Measurements from ENCODE around the gene C1orf105. TPM values are rescaled to one million over a fixed set of nuclear protein-coding genes. Genes with fewer than 3 reads are reported as not detected.

The C1orf105 gene
- total and polyA plus RNA-seq, 10 of the 15 experiments (the other 5 are each of a cell fraction or from before 2014, with no cell fraction given), result not detected

- TF ChIP-seq ZNF592 (IDR thresholded peaks at IDR 0.05), result no peak
Observed at GRCh38 chr1:172425339-172425738, 4.9 kb downstream of the C1orf105 start (continued).

- Histone ChIP-seq H4K20me1 (ENCODE audit: control insufficient read depth, insufficient read depth) (no peaks in the 10 kb centered on the region), H3K79me2 (ENCODE audit: control insufficient read depth, insufficient read depth, low read length) (no peaks in the 10 kb centered on the region), H3K27me3 (replicated peaks in 1 of 2; ENCODE audit: control insufficient read depth in 2 of 2, insufficient read depth in 2 of 2, low read length in 1 of 2) (no peaks in the 10 kb centered on the region), H2AFZ (ENCODE audit: control insufficient read depth, low read depth, low read length) (peak overlapping the region; percentile 38), H3K4me1 (ENCODE audit: control insufficient read depth, insufficient read depth, low read length) (peaks cover 8% of the 10 kb centered on the region), H3K9me3 (replicated peaks; ENCODE audit: control insufficient read depth, insufficient read depth, low read length) (no peaks in the 10 kb centered on the region; the same call in 2 of the 3 replicates), H3K4me3 (no peak overlapping the region), H3K27ac (ENCODE audit: control insufficient read depth, insufficient read depth) (no peak overlapping the region), H3K36me3 (ENCODE audit: control insufficient read depth in 2 of 2, insufficient read depth in 2 of 2, low read length in 1 of 2) (no peaks in the 10 kb centered on the region), H3K4me2 (ENCODE audit: control insufficient read depth, insufficient read depth) (no peak overlapping the region), H3K9ac (ENCODE audit: control insufficient read depth, insufficient read depth, low read length) (no peak overlapping the region)
- CTCF ChIA-PET, result interaction anchor here (0.9 to 7.1 kb wide), 4 partner anchors 16 to 424 kb away, joined by 3 to 66 read pairs (median 6); no protein-coding TSS in a partner anchor
- ATAC-seq (peak; percentile 58), DNase-seq (ENCODE audit: low read depth, low spot score) (no peak), FAIRE-seq (no peak)
- WGBS (ENCODE audit: insufficient coverage, insufficient replicate concordance, low lambda C conversion rate, missing lambda C conversion rate), result 92% methylated on average over 2 of the region's 2 CpGs
- RAD21 ChIA-PET (ENCODE audit: unreplicated experiment), result interaction anchor here (1.2 to 1.8 kb wide), 3 partner anchors 11 to 28 kb away, joined by 3 to 8 read pairs (median 7); partner anchors contain the start of gene PIGC
- POLR2A ChIA-PET, result no interaction called here
- in situ Hi-C loops (cut with MboI) (loop anchor here (25.0 kb wide), 1 partner anchor 640 kb away; the partner anchor contains the start of gene METTL13), intact Hi-C loops (cut with micrococcal nuclease; ENCODE audit: unreplicated experiment) (loop anchor here (10.0 kb wide), 1 partner anchor 622 kb away; no protein-coding TSS in a partner anchor)
- SMC1A ChIA-PET (ENCODE audit: uncharacterized antibody, unreplicated experiment), result interaction anchor here (1.7 to 2.5 kb wide), 2 partner anchors 14 to 23 kb away, joined by 6 to 8 read pairs; no protein-coding TSS in a partner anchor
- TF ChIP-seq MLLT1 (IDR thresholded peaks at IDR 0.05), result 0 out of 2 replicates have a peak, but pooled peaks have one; percentile 20
- TF ChIP-seq ZNF274 (IDR thresholded peaks at IDR 0.05; ENCODE audit: insufficient read depth, insufficient read length), result no peak
- no TSS peak for BruUV-seq (replicated peaks)
Observed at GRCh38 chr1:172427191-172427590, 6.7 kb downstream of the C1orf105 start.

Measured in GM12878 (cell line).